ENCODE measurements around the gene BNIP3. TPM values are rescaled to one million over a fixed set of nuclear protein-coding genes. Genes with fewer than 3 reads are reported as not detected.

The BNIP3 gene
- total RNA-seq, 1 donor from 2014 or later: 38.9 TPM

DNA sequence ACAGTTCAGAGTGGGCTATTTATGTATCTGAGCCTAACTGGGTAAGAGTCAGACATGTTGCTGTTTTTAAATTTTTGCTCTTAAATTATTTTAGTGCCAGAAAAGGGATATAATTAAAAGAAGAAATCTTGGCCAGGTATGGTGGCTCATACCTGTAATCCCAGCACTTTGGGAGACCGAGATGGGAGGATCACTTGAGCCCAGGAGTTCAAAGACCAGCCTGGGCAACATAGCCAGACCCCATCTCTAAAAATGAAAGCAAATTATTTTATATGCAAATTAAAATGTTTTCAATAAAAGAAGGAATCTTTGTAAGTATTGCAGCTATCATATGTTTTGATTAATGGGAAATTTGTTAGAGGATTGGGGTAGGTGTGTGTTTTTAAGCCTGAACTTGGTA lies 39.3 kb downstream of the BNIP3 start:
- no peak for ATAC-seq
- no peaks in the 10 kb centered on the region for H3K9me3 ChIP-seq
- no peaks in the 10 kb centered on the region for H3K4me1 ChIP-seq
- TF ChIP-seq, protein P1, sequence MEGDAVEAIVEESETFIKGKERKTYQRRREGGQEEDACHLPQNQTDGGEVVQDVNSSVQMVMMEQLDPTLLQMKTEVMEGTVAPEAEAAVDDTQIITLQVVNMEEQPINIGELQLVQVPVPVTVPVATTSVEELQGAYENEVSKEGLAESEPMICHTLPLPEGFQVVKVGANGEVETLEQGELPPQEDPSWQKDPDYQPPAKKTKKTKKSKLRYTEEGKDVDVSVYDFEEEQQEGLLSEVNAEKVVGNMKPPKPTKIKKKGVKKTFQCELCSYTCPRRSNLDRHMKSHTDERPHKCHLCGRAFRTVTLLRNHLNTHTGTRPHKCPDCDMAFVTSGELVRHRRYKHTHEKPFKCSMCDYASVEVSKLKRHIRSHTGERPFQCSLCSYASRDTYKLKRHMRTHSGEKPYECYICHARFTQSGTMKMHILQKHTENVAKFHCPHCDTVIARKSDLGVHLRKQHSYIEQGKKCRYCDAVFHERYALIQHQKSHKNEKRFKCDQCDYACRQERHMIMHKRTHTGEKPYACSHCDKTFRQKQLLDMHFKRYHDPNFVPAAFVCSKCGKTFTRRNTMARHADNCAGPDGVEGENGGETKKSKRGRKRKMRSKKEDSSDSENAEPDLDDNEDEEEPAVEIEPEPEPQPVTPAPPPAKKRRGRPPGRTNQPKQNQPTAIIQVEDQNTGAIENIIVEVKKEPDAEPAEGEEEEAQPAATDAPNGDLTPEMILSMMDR (IDR thresholded peaks at IDR 0.05): no peak
- no peaks in the 10 kb centered on the region for H3K27me3 ChIP-seq (ENCODE audit: low read depth)
- DNase-seq: no peak
- H3K27ac ChIP-seq: no peak overlapping the region
- H3K4me3 ChIP-seq: no peak overlapping the region
- peaks cover 93% of the 10 kb centered on the region for H3K36me3 ChIP-seq
- intact Hi-C loops (cut with DNase I): no loop called here

DNA sequence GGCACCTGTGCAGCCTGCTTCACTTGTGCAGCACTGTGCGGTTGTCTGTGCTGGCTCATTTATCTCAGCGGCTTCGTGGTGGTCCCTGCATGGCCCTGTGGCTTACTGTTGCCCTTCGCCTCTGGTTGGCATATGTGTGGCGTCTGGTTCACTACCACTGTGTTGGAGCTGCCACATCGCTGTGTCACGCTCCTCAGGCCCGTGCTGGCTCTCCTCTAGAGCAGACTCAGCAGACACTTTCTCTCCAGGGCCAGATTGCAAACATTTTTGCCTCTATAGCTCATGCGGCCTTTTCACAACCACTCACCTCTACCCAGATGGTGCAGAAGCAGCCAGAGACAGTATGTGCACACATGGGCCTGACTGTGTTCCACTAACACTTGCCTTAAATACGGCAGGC lies 43.0 kb downstream of the BNIP3 start:
- Histone ChIP-seq H3K36me3 (peaks cover 85% of the 10 kb centered on the region), H3K27me3 (ENCODE audit: low read depth) (no peaks in the 10 kb centered on the region), H3K4me3 (no peak overlapping the region), H3K4me1 (peaks cover 3% of the 10 kb centered on the region), H3K9me3 (no peaks in the 10 kb centered on the region), H3K27ac (no peak overlapping the region)
- intact Hi-C loops (cut with DNase I): no loop called here
- DNase-seq (no peak), ATAC-seq (no peak)
- TF ChIP-seq, protein P1 (IDR thresholded peaks at IDR 0.05): no peak

DNA sequence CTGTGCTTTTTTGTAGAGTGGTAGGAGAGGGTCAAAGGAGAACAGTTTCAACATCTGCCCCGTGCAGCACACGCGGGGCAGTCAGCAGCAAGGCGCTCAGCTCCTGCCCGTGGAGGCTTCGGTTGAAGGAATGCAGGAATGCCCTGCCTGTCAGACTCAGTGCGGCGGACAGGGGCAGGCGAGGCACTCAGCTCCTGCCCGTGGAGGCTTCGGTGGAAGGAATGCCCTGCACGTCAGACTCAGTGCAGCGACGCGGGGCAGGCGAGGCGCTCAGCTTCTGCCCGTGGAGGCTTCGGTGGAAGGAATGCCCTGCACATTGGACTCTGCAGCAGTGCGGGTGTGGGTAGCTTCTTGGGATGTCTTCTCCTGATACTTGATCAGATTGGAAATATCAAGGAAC lies 43.9 kb downstream of the BNIP3 start:
- ATAC-seq: no peak
- Histone ChIP-seq H3K9me3 (no peaks in the 10 kb centered on the region), H3K36me3 (peaks cover 79% of the 10 kb centered on the region), H3K4me1 (peaks cover 3% of the 10 kb centered on the region), H3K27me3 (ENCODE audit: low read depth) (no peaks in the 10 kb centered on the region), H3K4me3 (no peak overlapping the region), H3K27ac (no peak overlapping the region)
- DNase-seq: no peak
- intact Hi-C loops (cut with DNase I): no loop called here
- TF ChIP-seq, protein P1 (IDR thresholded peaks at IDR 0.05): no peak

DNA sequence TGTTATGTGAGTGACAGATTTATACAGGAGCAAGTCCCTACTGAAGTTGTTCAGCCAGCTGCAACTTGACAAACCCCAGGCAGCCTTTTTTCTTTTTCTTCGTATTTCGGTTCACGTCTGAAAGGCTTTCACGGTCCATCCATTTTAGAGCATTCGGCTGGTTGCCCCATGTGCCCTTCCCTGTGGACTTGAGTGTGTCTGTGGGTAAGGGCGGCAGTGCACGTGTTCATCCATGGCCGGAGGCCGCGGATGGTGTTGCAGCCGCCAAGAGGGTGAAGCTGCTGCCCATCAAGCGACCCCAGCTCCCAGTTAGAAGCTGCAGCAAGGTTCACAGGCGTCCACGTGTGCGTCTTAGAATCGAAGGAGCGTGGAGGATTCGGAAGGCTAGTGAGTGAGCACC lies 45.0 kb downstream of the BNIP3 start:
- TF ChIP-seq, protein P1 (IDR thresholded peaks at IDR 0.05): no peak
- intact Hi-C loops (cut with DNase I): no loop called here
- H3K9me3 ChIP-seq: no peaks in the 10 kb centered on the region
- H3K36me3 ChIP-seq: peaks cover 68% of the 10 kb centered on the region
- H3K4me1 ChIP-seq: peaks cover 3% of the 10 kb centered on the region
- no peaks in the 10 kb centered on the region for H3K27me3 ChIP-seq (ENCODE audit: low read depth)
- DNase-seq (no peak), ATAC-seq (no peak)
- no peak overlapping the region for H3K4me3 ChIP-seq
- no peak overlapping the region for H3K27ac ChIP-seq

DNA sequence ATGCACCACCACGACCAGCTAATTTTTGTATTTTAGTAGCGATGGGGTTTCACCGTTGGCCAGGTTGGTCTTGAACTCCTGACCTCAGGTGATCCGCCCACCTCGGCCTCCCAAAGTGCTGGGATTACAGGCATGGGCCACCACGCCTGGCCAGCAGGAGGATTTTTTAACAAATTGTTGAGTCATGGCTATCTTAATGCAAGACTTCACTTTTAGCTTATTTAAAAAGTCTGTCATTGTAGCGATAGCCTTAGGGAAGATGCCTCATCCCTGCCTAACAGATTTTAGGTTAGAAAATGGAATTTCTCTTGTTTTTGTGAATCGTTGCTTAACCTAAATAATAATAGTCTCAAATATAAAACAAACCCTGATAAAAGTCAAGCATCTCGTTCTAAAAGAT lies 45.4 kb downstream of the BNIP3 start:
- no peak for ATAC-seq
- TF ChIP-seq, protein P1 (IDR thresholded peaks at IDR 0.05): no peak
- peaks cover 3% of the 10 kb centered on the region for H3K4me1 ChIP-seq
- DNase-seq: no peak
- H3K36me3 ChIP-seq: peaks cover 63% of the 10 kb centered on the region
- no peaks in the 10 kb centered on the region for H3K9me3 ChIP-seq
- H3K27ac ChIP-seq: no peak overlapping the region
- no peak overlapping the region for H3K4me3 ChIP-seq
- intact Hi-C loops (cut with DNase I): no loop called here
- no peaks in the 10 kb centered on the region for H3K27me3 ChIP-seq (ENCODE audit: low read depth)

DNA sequence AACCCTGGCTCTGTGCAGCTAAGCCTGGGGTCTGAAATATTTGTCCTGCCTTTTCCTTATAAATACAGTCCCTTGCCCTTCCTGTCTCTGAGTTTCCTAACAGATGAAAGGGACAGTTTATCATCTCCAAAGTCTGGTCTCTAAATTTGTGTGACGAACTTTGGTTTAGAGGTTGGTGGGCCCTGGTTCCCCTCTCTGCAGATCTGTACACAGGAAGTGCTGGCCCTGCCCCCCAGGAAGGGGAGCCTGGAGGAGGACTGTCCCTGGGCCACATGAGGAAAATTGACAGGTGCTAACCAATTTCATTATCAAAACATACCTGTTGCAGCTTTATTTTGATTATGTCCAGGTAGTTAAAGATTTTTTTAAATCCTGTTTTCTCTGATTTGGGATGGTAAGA lies 46.5 kb downstream of the BNIP3 start:
- Histone ChIP-seq H3K9me3 (no peaks in the 10 kb centered on the region), H3K36me3 (peaks cover 53% of the 10 kb centered on the region), H3K4me1 (peaks cover 8% of the 10 kb centered on the region), H3K4me3 (no peak overlapping the region), H3K27me3 (ENCODE audit: low read depth) (no peaks in the 10 kb centered on the region), H3K27ac (no peak overlapping the region)
- TF ChIP-seq, protein P1 (IDR thresholded peaks at IDR 0.05): no peak
- ATAC-seq (no peak), DNase-seq (no peak)
- intact Hi-C loops (cut with DNase I): no loop called here
